ENCODE data around the gene IGF2BP2. TPM values are rescaled to one million over a fixed set of nuclear protein-coding genes. Genes with fewer than 3 reads are reported as not detected.
"Not testable (repeated sequence)": the region's sequence is repeated elsewhere in the genome, so short reads cannot be mapped to it uniquely, and the experiment has no call there.

IGF2BP2 gene
- total RNA-seq, 1 donor from 2014 or later = 60.8 TPM

GRCh38 chr3:185701611-185702261 is 123.1 kb downstream of the IGF2BP2 start:
- Mint-ChIP-seq H3K4me3 (ENCODE audit: unreplicated experiment) (no peak overlapping the region), H3K27me3 (ENCODE audit: low read depth) (no peaks in the 10 kb centered on the region), H3K4me1 (ENCODE audit: low read depth) (peaks cover 30% of the 10 kb centered on the region), H3K9me3 (ENCODE audit: low read depth) (no peaks in the 10 kb centered on the region), H3K27ac (ENCODE audit: unreplicated experiment) (peak overlapping the region; percentile 24), H3K36me3 (ENCODE audit: low read depth) (no peaks in the 10 kb centered on the region)
- no peak for DNase-seq (ENCODE audit: low spot score)
- TF ChIP-seq CTCF (IDR thresholded peaks at IDR 0.05) = no peak

GRCh38 chr3:185699927-185700326 is 124.9 kb downstream of the IGF2BP2 start:
- no peak for TF ChIP-seq CTCF (IDR thresholded peaks at IDR 0.05)
- Mint-ChIP-seq H3K4me3 (ENCODE audit: unreplicated experiment) (no peak overlapping the region), H3K4me1 (ENCODE audit: low read depth) (peaks cover 30% of the 10 kb centered on the region), H3K36me3 (ENCODE audit: low read depth) (no peaks in the 10 kb centered on the region), H3K27ac (ENCODE audit: unreplicated experiment) (no peak overlapping the region), H3K27me3 (ENCODE audit: low read depth) (no peaks in the 10 kb centered on the region), H3K9me3 (ENCODE audit: low read depth) (no peaks in the 10 kb centered on the region)
- DNase-seq (ENCODE audit: low spot score) = no peak

- H3K4me3 Mint-ChIP-seq (ENCODE audit: unreplicated experiment); H3K27ac Mint-ChIP-seq (ENCODE audit: unreplicated experiment); DNase-seq (ENCODE audit: low spot score); H3K36me3 Mint-ChIP-seq (ENCODE audit: low read depth); H3K9me3 Mint-ChIP-seq (ENCODE audit: low read depth); H3K27me3 Mint-ChIP-seq (ENCODE audit: low read depth): not testable (repeated sequence)
- H3K4me1 Mint-ChIP-seq (ENCODE audit: low read depth) = peaks cover 29% of the 10 kb centered on the region
These were observed 127.6 kb downstream of the IGF2BP2 start for GRCh38 chr3:185697228-185697627.

DNA sequence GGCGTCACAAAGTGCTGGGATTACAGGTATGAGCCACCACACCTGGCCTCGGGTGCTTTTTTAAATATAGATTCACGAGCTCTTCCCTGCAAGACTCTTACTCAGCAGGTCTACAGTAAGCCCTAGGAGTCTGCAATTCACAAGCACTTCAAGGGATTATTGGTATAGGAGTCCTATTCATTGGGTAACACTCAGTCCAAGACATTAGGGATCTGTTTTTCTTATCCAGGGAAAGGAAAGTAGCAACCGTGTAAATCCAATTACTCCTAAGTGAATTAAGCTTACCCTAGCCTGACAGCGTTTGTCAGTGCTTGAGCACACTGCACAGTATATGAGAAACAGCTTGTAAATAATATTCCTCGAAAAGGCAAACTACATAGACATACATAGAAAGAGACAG is 128.8 kb downstream of the IGF2BP2 start:
- peaks cover 19% of the 10 kb centered on the region for H3K4me1 Mint-ChIP-seq (ENCODE audit: low read depth)
- H3K27ac Mint-ChIP-seq (ENCODE audit: unreplicated experiment) = peak overlapping the region; percentile 22
- TF ChIP-seq CTCF (IDR thresholded peaks at IDR 0.05) = no peak
- no peak for DNase-seq (ENCODE audit: low spot score)
- no peaks in the 10 kb centered on the region for H3K9me3 Mint-ChIP-seq (ENCODE audit: low read depth)
- H3K4me3 Mint-ChIP-seq (ENCODE audit: unreplicated experiment) = no peak overlapping the region
- no peaks in the 10 kb centered on the region for H3K27me3 Mint-ChIP-seq (ENCODE audit: low read depth)
- H3K36me3 Mint-ChIP-seq (ENCODE audit: low read depth) = peaks cover 5% of the 10 kb centered on the region

DNA sequence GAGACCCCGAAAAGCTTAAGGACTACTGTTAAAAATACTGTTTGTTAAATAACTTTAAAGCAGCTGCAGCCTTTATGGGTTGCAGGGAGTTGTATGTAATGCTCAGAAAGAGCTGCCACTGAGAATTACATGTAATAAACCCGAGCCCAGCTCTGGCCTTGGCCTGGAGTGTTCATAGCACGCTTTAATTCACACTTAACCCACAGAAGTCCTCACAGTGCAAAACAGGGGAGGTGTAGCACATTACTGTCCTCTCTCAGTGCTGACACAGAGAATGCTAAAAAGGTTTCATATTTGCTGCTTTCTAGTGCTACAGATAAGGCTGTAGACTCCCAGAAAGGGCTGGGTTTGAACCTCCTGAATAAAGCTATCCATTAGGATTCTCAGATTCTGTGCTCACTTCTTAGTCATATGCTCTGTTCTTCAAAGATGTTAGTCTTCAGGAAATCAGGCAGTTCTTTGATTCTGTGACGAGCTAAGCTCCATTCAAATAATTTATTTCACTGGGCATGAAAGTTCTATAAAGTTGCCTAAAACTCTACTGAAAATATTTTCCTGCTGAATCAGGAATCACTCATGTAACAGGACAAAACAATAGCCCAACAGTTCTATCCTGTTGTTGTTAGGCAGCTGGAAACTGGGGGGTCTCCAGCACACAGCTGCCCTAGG is 130.7 kb downstream of the IGF2BP2 start:
- Mint-ChIP-seq H3K36me3 (ENCODE audit: low read depth) (peaks cover 6% of the 10 kb centered on the region), H3K4me1 (ENCODE audit: low read depth) (peaks cover 16% of the 10 kb centered on the region)
- no peak for TF ChIP-seq CTCF (IDR thresholded peaks at IDR 0.05)

GRCh38 chr3:185691622-185692021 is 133.2 kb downstream of the IGF2BP2 start:
- H3K27me3 Mint-ChIP-seq (ENCODE audit: low read depth) = no peaks in the 10 kb centered on the region
- no peak overlapping the region for H3K27ac Mint-ChIP-seq (ENCODE audit: unreplicated experiment)
- no peak for DNase-seq (ENCODE audit: low spot score)
- peaks cover 12% of the 10 kb centered on the region for H3K36me3 Mint-ChIP-seq (ENCODE audit: low read depth)
- no peak for TF ChIP-seq CTCF (IDR thresholded peaks at IDR 0.05)
- H3K4me3 Mint-ChIP-seq (ENCODE audit: unreplicated experiment) = no peak overlapping the region
- peaks cover 20% of the 10 kb centered on the region for H3K4me1 Mint-ChIP-seq (ENCODE audit: low read depth)
- no peaks in the 10 kb centered on the region for H3K9me3 Mint-ChIP-seq (ENCODE audit: low read depth)

More for the DNA sequence above, 130.7 kb downstream of the IGF2BP2 start:
- H3K27ac Mint-ChIP-seq (ENCODE audit: unreplicated experiment) = peak overlapping the region; percentile 8
- H3K4me3 Mint-ChIP-seq (ENCODE audit: unreplicated experiment) = no peak overlapping the region
- DNase-seq (ENCODE audit: low spot score) = no peak
- H3K9me3 Mint-ChIP-seq (ENCODE audit: low read depth) = no peaks in the 10 kb centered on the region
- H3K27me3 Mint-ChIP-seq (ENCODE audit: low read depth) = no peaks in the 10 kb centered on the region

Data from chondrocyte (in vitro differentiated cells).